Skeletal muscle cell (primary cell): ENCODE results near the gene PGAP3.

Source experiments
- DNase-seq: peaks from one replicate; pipeline ENCODE4 v3.0.0-alpha.2; 2010; ENCODE audit warnings: low read depth
- H3K4me3 ChIP-seq: 2 replicates; pipeline ENCODE4 v1.5.1; 2011; ENCODE audit warnings: low read depth, mild to moderate bottlenecking, control low read depth, low read length, moderate library complexity

Gene PGAP3

DNA sequence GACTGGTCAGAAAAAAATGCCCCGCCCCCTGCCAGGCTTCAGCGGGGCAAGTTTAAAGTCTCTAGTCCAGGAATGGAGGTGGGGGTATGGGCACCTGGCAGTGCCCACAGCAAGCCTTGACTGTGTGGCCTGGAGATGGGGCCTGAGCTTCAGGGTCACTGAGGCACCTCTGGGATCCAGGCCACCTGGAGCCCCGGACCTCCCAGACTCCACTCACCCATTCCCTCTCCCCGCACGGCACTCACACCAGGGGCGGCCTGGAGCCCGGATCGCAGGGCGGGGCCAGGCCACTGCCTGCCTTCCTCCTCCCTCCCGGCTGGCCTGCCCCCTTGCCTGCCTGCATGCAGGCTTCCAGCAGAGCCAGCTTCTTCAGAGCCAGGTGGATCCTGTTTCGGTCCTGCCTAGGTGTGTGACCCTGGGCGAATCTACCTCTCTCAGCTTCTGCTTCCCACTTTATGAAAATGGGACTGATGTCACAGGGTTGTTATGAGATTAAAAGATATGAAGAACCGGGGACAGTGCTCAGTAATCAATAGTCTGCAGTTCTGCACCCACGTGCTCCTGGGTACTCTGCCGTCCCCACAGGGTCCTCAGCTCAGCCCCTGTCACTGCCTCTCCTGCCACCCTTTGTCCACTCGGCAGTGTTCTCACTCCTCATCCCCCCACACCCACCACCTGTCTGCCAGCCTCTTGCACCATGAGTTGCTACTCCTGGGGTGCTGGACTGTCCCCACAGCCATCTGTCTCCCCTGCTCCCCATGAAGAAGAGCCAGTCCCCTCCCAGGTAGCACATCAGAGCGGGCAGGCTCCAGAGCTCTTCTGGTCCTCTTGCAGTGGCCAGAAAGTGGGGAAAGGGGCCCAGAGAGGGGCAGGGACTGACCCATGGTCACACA lies 23.9 kb downstream of the PGAP3 start:
- no peak overlapping the region for H3K4me3 ChIP-seq
- DNase-seq, result no peak

- H3K4me3 ChIP-seq, result no peak overlapping the region
- no peak for DNase-seq
These were observed 24.5 kb downstream of the PGAP3 start for GRCh38 chr17:39663340-39663687.

DNA sequence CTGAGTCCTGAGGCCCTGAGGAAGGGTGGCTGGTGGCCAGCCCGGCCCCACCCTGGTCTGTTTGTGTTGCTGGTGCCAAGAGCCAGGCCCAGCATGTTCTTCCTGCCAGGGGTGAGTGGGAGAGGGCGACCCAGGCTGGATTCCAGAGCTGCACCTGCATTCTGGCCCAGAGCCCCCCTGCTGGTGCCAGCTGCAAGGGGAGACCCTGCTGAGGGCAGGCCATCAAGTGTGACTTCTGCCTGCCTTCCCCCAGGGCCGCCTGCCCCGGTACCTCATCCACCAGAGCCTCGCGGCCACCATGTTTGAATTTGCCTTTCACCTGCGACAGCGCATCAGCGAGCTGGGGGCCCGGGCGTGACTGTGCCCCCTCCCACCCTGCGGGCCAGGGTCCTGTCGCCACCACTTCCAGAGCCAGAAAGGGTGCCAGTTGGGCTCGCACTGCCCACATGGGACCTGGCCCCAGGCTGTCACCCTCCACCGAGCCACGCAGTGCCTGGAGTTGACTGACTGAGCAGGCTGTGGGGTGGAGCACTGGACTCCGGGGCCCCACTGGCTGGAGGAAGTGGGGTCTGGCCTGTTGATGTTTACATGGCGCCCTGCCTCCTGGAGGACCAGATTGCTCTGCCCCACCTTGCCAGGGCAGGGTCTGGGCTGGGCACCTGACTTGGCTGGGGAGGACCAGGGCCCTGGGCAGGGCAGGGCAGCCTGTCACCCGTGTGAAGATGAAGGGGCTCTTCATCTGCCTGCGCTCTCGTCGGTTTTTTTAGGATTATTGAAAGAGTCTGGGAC lies 25.1 kb downstream of the PGAP3 start:
- H3K4me3 ChIP-seq, result no peak overlapping the region
- DNase-seq, result no peak

- H3K4me3 ChIP-seq, result no peak overlapping the region
- DNase-seq, result no peak
These were observed 25.9 kb downstream of the PGAP3 start for GRCh38 chr17:39661744-39662541.

DNA sequence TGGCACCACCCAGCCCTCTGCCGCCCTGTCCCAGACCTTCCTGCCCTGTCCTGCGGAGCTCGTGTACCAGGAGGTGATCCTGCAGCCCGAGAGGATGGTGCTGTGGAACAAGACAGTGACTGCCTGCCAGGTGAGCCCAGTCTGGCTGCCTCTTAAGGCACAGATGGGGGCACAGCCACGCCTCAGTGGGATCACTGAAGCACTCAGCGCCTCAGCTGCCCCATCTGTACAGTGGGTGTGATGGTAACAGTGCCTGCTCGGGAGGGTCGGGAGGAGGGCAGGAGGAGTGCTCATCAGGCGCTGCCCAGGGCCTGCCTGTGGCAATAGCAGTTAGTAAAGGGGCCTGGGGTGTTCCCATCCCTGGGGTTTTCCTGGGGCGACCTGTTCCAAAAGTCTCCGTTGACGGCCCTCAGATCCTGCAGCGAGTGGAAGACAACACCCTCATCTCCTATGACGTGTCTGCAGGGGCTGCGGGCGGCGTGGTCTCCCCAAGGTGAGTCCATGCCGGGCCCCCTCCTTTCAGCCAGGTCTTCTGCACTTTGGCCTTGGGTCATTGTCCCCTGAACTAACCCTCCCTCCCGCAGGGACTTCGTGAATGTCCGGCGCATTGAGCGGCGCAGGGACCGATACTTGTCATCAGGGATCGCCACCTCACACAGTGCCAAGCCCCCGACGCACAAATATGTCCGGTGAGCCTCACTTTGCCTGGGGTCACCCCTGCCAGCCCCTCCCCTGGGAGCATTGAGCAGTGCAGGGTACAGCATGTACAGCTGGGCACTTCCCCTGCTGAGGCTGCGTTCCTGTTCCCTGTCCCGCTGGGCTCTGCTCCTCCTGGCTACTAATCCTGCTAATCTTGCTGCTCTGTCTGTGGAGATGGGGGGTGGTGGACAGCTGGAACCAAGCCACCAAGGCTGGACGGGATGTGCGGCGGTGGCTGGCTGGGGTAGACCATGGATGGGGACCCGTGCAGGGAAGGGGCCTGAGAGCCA lies 27.2 kb downstream of the PGAP3 start:
- no peak overlapping the region for H3K4me3 ChIP-seq
- no peak for DNase-seq

DNA sequence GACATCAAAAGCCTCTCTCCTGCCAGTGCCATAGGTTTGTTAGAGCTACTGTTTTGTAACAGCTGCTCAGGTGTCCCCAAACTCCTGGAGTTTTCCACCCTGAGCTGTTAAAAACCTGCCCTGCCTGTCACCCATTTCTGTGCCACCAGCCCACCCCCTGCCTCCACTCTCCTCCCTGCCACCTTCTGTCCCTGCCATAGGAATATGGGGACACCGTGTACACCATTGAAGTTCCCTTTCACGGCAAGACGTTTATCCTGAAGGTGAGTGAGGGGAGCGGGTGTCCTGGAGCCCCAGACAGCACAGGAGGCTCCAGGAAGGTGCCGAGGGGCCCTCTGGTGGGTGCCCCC lies 27.9 kb downstream of the PGAP3 start:
- DNase-seq, result no peak
- no peak overlapping the region for H3K4me3 ChIP-seq

DNA sequence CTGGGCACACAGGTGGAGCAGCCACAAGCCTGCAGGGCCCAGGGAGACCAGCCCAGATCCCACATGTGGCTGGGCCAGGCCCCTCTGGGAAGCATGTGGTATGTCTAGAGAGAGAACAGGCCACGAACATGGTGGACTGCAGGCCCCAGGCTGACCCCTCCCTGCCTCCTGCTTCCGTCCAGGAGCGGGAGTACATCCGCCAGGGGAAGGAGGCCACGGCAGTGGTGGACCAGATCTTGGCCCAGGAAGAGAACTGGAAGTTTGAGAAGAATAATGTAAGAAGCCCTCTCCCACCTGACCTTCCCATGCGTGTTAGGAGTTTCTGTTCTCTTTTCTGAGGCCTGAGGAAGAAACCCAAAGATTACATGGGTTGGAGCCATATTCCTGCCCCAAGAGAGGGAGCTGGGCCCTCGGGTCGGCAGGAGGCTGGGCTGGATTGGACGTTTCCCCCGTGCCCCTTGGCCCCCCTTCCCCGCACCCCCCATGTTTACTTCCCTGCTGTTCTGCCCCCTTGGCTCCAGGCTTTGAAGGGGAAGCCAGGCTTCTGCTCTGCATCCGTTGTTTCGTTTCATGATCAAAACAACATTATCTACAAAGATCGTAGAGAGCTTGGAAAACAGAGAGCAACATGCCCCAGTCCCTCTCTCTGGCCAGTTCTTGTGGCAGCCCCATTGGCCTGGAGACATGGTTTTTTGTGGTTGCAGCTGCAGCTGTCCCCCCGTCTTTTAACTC lies 28.4 kb downstream of the PGAP3 start:
- no peak for DNase-seq
- H3K4me3 ChIP-seq, result no peak overlapping the region

DNA sequence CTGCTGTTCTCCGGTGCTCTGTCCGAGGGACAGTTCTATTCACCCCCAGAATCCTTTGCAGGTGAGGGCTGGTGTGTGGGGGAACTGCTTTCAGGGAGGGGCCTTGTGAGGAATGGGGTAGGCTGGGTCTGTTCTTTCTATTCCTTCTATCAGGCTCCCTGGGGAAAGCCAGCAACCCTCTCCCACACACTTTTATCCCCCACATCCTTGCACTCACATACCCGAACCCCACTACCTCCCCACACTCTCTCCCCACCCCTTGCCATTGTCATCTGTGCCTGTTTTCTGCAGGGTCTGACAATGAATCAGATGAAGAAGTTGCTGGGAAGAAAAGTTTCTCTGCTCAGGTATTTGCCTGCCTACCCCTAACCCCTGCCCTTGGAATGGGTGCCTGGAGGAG lies 29.1 kb downstream of the PGAP3 start:
- DNase-seq, result no peak
- no peak overlapping the region for H3K4me3 ChIP-seq

DNA sequence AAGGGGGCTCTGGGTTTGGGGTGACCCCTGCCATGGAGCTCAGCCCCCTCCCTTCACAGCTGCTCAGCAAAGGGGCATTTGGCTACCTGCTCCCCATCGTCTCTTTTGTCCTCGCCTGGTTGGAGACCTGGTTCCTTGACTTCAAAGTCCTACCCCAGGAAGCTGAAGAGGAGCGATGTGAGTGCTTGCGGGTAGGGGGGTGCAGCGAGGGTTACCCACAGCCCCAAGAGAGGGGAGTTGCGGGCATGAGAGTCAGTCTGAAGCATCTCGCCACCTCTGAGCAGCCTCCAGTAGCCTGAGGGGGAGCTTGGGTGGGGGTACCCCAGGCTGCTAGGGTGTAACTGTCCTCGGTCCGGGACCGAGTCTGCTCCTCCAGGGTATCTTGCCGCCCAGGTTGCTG lies 29.5 kb downstream of the PGAP3 start:
- no peak for DNase-seq

GRCh38 chr17:39655105-39655504 lies 32.8 kb downstream of the PGAP3 start:
- H3K4me3 ChIP-seq, result no peak overlapping the region
- no peak for DNase-seq

More for the DNA sequence above, 29.5 kb downstream of the PGAP3 start:
- H3K4me3 ChIP-seq, result no peak overlapping the region

- DNase-seq, result no peak
- no peak overlapping the region for H3K4me3 ChIP-seq
These were observed 34.1 kb downstream of the PGAP3 start for GRCh38 chr17:39653662-39654331.

GRCh38 chr17:39653316-39653661 lies 34.6 kb downstream of the PGAP3 start:
- no peak for DNase-seq
- H3K4me3 ChIP-seq, result no peak overlapping the region

DNA sequence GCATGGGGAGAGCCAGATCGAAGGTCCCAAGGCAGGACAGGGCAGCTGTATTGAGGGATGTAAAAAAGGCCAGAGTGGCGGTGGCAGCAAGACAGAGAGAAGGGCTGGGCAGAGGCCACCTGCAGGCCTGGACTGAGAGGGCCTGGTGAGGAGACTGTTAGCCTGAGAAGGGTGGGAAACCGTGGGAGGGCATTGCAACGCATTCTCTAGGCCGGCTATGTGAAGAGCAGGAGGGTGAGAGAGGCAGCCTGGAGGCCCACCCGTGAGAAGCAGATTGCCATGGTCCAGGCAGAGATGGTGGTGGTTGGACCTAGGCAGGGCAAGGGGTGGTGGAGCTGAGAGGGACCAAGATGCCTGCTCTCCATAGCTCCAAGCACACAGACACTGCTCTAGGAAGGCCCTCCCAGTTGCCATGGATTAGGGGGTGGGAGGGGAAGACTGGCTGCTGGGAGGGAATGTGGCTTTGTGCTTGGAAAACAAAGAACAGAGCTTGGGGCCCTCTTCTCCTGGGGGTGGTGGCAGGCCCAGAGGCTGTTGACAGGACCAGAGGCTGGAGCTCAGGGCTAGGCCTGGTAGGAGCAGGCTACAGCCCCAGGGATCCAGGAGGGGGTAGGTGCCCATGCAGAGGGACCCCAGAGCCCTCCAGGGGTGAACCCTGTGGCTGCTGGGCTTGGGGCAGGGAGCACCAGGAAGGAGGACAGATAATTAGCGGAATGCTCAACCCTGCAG lies 35.1 kb downstream of the PGAP3 start:
- H3K4me3 ChIP-seq, result no peak overlapping the region
- no peak for DNase-seq

DNA sequence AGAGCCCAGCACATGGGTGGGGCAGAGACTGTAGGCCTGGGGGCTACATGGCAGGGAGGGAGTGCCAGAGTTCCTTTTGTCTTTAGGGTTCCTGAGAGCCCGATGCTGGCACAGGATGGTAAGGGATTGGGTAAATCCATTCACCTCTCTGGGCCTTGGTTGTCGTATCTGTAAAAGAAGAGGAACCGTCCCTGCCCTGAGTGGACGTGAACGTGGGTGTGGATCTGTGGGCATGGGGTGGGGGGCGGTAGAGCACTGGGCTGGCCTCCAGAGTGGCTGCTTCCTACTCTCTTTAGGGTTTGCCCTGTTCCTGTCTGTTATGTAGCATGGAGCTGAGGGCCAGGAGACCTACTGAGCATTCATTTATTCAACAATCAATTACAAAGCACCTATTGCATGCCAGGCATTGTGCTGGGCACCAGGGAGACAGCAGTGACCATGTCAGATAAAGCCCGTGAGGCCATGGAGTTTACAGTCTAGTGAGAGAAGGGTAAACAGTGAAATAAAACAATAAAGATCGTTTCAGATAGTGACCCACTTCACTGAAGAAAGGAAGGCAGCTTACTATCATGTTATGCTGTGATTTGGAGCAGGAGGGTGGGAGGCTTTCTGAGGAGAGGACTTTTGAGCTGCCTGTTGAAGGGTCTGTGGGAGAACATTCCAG lies 35.8 kb downstream of the PGAP3 start:
- no peak overlapping the region for H3K4me3 ChIP-seq
- no peak for DNase-seq

DNA sequence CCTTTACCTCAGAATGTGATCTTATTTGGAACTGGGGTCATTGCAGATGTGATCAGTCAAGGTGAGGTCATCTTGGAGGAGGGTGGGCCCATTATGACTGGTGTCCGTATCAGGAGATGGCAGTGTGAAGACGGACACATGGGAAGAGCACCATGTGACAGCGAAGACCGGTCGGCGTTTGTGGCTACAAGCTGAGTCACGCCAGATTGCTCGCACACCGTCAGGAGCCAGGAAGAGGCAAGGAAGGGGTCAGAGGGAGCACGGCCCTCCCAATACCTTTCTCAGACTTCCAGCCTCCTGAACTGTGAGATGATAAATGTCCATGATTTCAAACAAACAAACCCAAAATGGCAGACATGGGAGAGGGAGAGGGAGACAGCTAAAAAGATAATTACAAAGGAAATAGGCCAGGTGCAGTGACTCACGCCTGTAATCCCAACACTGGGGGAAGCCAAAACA lies 37.7 kb downstream of the PGAP3 start:
- DNase-seq, result no peak
- no peak overlapping the region for H3K4me3 ChIP-seq

GRCh38 chr17:39648616-39649366 lies 39.1 kb downstream of the PGAP3 start:
- DNase-seq, result peak; percentile 43
- H3K4me3 ChIP-seq, result no peak overlapping the region
